Activated B cell treated with CpG ODN at 0.5 μM for 24 hours (primary cell): ENCODE data around the gene SHISA3. TPM values are rescaled to one million over a fixed set of nuclear protein-coding genes. Genes with fewer than 3 reads are reported as not detected.
A peak's percentile ranks its signal among the peaks of the same experiment; 100 is the strongest.

Source experiments
- ATAC-seq: fragments of 200-7000 bp; cut with Tn5 transposase; one replicate; pipeline ENCODE4 v1.10.0; 2021; ENCODE audit warnings: low read depth, mild to moderate bottlenecking, moderate library complexity
- CTCF ChIA-PET: fragments of 350-600 bp; sonication (Branson Sonifier 250); formaldehyde crosslinking; loops from one replicate; lab custom pipeline; 2021; ENCODE audit warnings: antibody characterized with exemption; lab: Charles Lee
- POLR2A ChIA-PET: fragments of 350-600 bp; sonication (Branson Sonifier 250); formaldehyde crosslinking; loops from one replicate; lab custom pipeline; 2021; ENCODE audit warnings: antibody characterized with exemption; lab: Charles Lee
- DNase-seq: peaks from one replicate; pipeline ENCODE4 v3.0.0; 2022
- H3K27ac Mint-ChIP-seq: one replicate; pipeline ENCODE4 v1.8.0; 2020; ENCODE audit warnings: mixed read lengths
- H3K27me3 Mint-ChIP-seq: one replicate; pipeline ENCODE4 v1.8.0; 2021; ENCODE audit warnings: mixed read lengths
- H3K36me3 Mint-ChIP-seq: one replicate; pipeline ENCODE4 v1.8.0; 2021; ENCODE audit warnings: low read depth, mixed read lengths
- H3K4me1 Mint-ChIP-seq: one replicate; pipeline ENCODE4 v1.8.0; 2021; ENCODE audit warnings: mixed read lengths
- H3K4me3 Mint-ChIP-seq: one replicate; pipeline ENCODE4 v1.8.0; 2020; ENCODE audit warnings: mild to moderate bottlenecking, mixed read lengths
- H3K9me3 Mint-ChIP-seq: one replicate; pipeline ENCODE4 v1.8.0; 2020; ENCODE audit warnings: mixed read lengths
- CTCF ChIP-seq: fragments of 200-600 bp; IDR thresholded peaks from one replicate; pipeline ENCODE4 v1.8.0; 2022; ENCODE audit warnings: antibody characterized with exemption, mild to moderate bottlenecking
- intact Hi-C: fragments of 100-400 bp; cut with micrococcal nuclease; formaldehyde crosslinking; loops from one replicate; pipeline ENCODE4 v1.15.1; 2024
- total RNA-seq: library from RNA; stranded (reverse); gene quantifications from 2 replicates; pipeline ENCODE4 v1.2.3, GENCODE V29; 2022

The SHISA3 gene
- total RNA-seq, 1 donor from 2014 or later: not detected

- H3K9me3 Mint-ChIP-seq: no peaks in the 10 kb centered on the region
- intact Hi-C loops: no loop called here
- ChIA-PET POLR2A (no interaction called here), CTCF (no interaction called here)
- ATAC-seq (no peak), DNase-seq (no peak)
- peaks cover 13% of the 10 kb centered on the region for H3K27me3 Mint-ChIP-seq
- H3K4me3 Mint-ChIP-seq: no peak overlapping the region
- no peak overlapping the region for H3K27ac Mint-ChIP-seq
- H3K4me1 Mint-ChIP-seq: peaks cover 24% of the 10 kb centered on the region
- TF ChIP-seq CTCF: no peak
- no peaks in the 10 kb centered on the region for H3K36me3 Mint-ChIP-seq
Observed at GRCh38 chr4:42391981-42392380, 5.3 kb upstream of the SHISA3 start.

- H3K9me3 Mint-ChIP-seq: no peaks in the 10 kb centered on the region
- intact Hi-C loops: no loop called here
- ATAC-seq (no peak), DNase-seq (no peak)
- no peak overlapping the region for H3K4me3 Mint-ChIP-seq
- TF ChIP-seq CTCF: no peak
- no peaks in the 10 kb centered on the region for H3K36me3 Mint-ChIP-seq
- H3K27me3 Mint-ChIP-seq: peaks cover 15% of the 10 kb centered on the region
- ChIA-PET CTCF (no interaction called here), POLR2A (no interaction called here)
- H3K4me1 Mint-ChIP-seq: peaks cover 28% of the 10 kb centered on the region
- no peak overlapping the region for H3K27ac Mint-ChIP-seq
Observed at GRCh38 chr4:42392436-42392835, 4.9 kb upstream of the SHISA3 start.

GRCh38 chr4:42395595-42395994 lies 1.7 kb upstream of the SHISA3 start:
- ATAC-seq: no peak
- Mint-ChIP-seq H3K4me3 (no peak overlapping the region), H3K27me3 (peaks cover 39% of the 10 kb centered on the region), H3K4me1 (peaks cover 47% of the 10 kb centered on the region), H3K27ac (no peak overlapping the region), H3K9me3 (no peaks in the 10 kb centered on the region), H3K36me3 (no peaks in the 10 kb centered on the region)
- no peak for TF ChIP-seq CTCF
- DNase-seq: no peak
- CTCF ChIA-PET: no interaction called here
- intact Hi-C loops: loop anchor here (5.0 kb wide), 3 partner anchors 113 to 513 kb away; partner anchors contain the start of gene BEND4
- POLR2A ChIA-PET: no interaction called here

GRCh38 chr4:42396361-42396751 lies 932 bp upstream of the SHISA3 start:
- Mint-ChIP-seq H3K9me3 (no peaks in the 10 kb centered on the region), H3K27me3 (peaks cover 44% of the 10 kb centered on the region), H3K4me3 (peak overlapping the region; percentile 89), H3K27ac (no peak overlapping the region), H3K36me3 (no peaks in the 10 kb centered on the region), H3K4me1 (peaks cover 41% of the 10 kb centered on the region)
- no peak for ATAC-seq
- intact Hi-C loops: loop anchor here (5.0 kb wide), 3 partner anchors 114 to 514 kb away; partner anchors contain the start of gene BEND4
- no peak for DNase-seq
- ChIA-PET POLR2A (no interaction called here), CTCF (no interaction called here)
- TF ChIP-seq CTCF: no peak

GRCh38 chr4:42397635-42398170 lies 415 bp downstream of the SHISA3 start:
- ChIA-PET CTCF (no interaction called here), POLR2A (no interaction called here)
- intact Hi-C loops: loop anchor here (5.0 kb wide), 3 partner anchors 115 to 515 kb away; partner anchors contain the start of gene BEND4
- no peak for DNase-seq
- Mint-ChIP-seq H3K27me3 (peaks cover 48% of the 10 kb centered on the region), H3K4me3 (peak overlapping the region; percentile 89), H3K36me3 (no peaks in the 10 kb centered on the region), H3K4me1 (peaks cover 39% of the 10 kb centered on the region), H3K27ac (no peak overlapping the region), H3K9me3 (no peaks in the 10 kb centered on the region)
- peak; percentile 26 for ATAC-seq
- TF ChIP-seq CTCF: no peak
